HuH-7 (cell line): ENCODE data around the gene ZBTB7C.

Source experiments
- DNase-seq: peaks from one replicate; pipeline ENCODE4 v3.0.0; 2011; ENCODE audit warnings: low spot score

ZBTB7C gene

DNA sequence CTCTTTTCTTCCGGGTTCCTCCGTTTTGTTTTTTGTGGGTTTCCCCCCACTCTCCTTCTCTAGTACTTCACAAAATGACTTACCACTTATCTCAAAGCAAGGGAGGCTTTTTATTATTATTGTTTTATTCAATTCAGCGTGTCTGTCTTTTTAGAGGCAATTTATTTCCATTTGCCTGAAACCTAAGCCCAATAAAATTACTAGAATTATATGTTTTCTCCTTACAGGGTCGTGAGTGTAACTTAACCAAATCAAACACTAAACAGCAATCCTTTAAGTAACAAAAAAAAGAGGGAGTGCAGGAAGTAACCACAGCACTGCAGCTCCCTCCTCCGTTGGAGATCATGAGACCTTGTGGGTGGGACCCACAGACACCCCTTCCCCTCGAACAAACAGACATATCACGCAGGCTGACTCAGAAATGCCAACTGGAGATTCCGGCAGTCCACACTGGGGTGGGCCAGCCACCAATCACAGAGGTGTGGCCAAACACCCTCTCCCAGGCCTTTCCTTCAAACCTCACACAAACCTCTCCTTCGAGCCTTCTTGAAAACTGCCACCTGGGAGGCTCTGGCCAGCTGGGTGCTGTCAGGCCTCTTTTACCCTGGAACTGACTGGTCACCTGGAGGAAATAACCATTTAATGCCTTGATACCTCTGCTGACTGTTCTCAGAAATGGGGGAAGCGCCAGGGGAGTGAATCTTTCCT is 271.7 kb downstream of the ZBTB7C start:
- no peak for DNase-seq

GRCh38 chr18:48136827-48137373 is 272.3 kb downstream of the ZBTB7C start:
- peak; percentile 36 for DNase-seq

DNA sequence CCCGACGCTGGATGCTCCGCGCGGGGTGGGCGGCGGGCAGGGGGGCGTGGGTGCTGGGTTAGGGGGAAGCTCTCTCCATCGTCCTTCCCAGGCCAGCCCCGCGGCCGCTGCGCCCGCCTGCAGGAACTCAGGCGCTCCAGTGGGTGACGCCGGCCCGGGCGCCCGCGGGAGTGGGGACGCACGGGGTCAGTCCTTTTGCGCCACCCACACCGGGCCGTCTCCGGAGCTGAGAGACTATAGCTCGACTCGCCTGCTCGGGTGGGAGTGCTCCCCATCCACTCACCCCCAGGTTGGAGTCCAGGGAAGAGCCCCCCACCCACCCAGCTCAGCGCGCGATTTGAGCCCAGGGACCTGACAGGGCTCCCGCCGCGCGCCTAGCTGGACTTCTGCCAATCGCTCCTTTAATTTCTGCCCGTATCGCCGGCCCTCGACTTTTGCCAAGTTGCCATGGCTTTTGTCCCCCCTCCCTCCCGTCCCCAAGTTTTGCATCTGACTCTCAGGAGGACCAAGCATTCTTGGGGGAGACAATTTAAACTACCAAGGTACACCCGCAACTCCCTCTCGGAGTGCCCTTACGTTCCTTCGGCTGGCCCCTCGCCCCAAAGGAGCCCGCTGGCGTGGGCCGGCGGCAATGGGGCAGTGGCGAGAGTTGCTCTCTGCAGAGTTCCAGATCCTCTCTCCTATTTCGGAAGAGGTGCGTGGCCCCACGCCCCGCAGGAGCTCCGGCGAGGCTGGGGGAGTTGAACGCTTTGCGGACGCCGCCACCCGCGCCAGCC is 272.9 kb downstream of the ZBTB7C start:
- DNase-seq: no peak

- DNase-seq: no peak
Measured at GRCh38 chr18:48135436-48135966, 273.7 kb downstream of the ZBTB7C start.

GRCh38 chr18:48134609-48135008 is 274.6 kb downstream of the ZBTB7C start:
- DNase-seq: no peak

DNA sequence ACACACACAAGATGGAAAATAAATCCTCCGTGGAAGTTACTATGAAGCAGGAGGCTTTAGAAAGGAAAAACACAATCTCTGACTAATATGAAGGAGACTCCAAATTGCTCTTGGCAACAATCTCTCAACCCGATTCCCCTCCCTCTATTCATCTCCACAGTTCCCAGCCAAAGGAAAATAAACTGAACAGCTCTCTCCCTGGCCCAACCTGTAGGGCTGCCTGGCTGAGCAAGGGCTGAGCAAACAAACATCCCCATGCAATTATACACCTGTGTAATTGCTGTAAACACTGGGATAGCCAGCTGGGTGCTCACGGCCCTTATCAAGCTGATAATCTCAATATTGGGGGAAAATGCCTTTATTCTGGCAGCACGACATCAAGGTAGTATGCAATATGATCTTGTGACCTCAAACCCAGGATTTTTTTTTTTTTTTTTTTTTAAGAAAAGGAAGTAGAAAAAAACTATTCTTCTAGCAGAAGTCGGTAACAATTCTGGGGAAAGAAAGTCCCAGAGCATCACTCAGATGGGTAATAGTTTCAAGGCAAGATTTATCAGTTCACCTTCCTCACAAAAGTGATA is 275.4 kb downstream of the ZBTB7C start:
- no peak for DNase-seq

GRCh38 chr18:48132797-48133655 is 276.2 kb downstream of the ZBTB7C start:
- DNase-seq: no peak

DNA sequence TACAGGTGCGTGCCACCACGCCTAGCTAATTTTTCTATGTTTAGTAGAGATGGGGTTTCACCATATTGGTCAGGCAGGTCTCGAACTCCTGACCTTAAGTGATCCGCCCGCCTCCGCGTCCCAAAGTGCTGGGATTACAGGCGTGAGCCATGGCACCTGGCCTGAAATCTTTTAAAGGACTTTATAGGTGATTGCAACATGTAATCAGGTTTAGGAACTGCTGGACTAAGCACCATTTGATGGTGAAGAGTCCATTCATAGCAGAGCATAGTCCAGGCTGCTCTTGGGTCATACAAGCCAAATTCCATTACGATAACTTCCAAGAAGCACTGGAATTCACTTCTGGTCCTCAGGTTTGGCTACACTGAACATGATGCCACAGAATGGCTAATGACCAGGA is 278.1 kb downstream of the ZBTB7C start:
- DNase-seq: no peak

GRCh38 chr18:48129621-48130082 is 279.5 kb downstream of the ZBTB7C start:
- DNase-seq: no peak

GRCh38 chr18:48127606-48128005 is 281.6 kb downstream of the ZBTB7C start:
- no peak for DNase-seq

DNA sequence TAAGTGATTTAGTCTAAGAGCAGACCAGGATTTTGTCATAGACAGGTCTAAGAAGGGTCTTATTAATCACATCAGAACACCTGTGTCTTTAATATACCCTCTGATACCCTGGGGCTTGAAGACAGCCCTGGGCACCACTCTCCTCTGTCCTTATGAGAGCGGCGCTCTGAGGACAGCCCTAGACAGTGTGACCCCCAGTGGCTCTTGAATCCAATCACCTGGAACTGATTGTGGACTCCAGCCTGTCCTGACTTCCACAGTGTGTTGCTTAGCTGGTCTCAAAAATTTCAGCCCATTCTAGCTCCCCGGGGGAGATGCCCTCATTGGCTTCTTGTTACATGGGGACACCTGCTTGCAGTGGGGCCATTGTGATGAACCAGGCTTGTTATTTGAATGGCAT is 282.9 kb downstream of the ZBTB7C start:
- DNase-seq: no peak

GRCh38 chr18:48125724-48126123 is 283.5 kb downstream of the ZBTB7C start:
- no peak for DNase-seq

DNA sequence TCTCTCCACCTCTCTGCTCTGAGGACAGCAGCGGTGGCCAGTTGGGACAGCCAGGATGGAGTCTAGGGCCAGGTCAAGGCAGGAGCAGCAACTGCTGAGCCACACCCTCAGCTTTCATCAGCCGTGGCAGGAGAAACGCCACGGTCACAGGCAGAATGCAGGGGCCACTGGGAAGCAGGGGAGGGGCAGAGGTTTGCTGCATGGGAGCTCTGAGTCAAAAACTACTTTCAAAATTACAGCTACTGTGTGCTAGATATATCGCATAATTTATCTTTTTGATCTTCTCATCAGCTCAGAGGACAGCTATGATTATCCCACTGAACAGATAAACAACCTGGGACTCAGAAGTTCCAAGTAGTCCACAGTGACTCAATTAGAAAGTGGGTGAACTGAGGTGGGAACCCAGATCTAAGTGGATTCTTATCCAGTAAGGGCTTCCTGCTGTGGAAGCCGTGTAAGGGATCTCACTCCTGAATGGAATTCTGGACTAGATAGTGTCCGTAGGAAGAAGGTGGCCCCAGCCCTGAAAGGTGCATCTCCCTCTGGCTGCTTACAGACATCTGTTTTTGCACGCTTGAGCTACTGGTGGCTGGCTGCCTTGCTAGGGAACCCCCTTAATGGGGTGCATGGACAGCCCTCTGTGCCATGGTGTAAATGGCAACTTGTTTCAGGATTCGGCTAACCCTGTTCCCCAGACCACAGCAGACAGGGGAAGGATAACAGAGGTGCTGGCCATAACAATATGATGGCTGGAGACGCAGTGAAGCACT is 284.1 kb downstream of the ZBTB7C start:
- DNase-seq: no peak

GRCh38 chr18:48123941-48124340 is 285.2 kb downstream of the ZBTB7C start:
- DNase-seq: no peak

GRCh38 chr18:48123324-48123723 is 285.9 kb downstream of the ZBTB7C start:
- DNase-seq: no peak

- no peak for DNase-seq
Measured at GRCh38 chr18:48122816-48123215, 286.4 kb downstream of the ZBTB7C start.

DNA sequence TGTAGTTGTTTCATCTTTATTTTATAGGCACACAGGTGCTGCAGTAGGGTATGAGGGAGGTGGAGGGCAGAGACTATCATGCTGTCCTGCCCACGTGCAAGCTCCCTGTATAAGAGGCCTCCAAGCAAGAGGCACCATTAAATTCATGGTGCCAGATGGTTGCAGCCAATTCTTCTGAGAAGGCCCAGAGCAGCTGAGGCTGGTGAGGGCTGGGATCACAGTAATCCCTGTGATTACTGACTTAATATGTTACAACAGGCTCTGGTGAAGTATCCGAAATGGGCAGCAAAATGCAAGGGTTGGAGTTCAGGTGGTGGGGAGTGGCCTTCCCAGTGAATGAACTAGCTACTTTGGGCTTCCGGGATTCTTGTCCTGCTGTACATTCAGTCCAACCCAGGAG is 286.8 kb downstream of the ZBTB7C start:
- DNase-seq: no peak

DNA sequence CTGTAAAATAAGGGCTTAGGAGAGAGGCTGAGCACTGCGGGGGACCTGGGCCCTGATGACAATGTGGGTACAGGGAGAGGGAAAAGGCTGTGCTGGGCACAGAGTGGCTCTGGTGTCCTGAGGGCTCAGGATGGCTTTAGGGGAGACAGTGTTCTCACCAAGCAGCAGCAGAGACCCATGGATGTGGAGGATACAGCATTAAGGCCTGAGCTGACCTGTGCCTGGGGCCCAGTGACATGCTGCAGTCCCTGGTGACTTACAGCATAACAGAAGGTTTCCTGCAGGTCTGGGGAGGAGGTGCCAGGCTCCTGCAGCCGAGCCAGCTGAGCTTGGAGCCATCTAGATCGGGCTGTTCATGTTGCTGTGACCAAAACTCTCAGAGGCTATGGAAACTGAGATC is 287.4 kb downstream of the ZBTB7C start:
- DNase-seq: no peak

DNA sequence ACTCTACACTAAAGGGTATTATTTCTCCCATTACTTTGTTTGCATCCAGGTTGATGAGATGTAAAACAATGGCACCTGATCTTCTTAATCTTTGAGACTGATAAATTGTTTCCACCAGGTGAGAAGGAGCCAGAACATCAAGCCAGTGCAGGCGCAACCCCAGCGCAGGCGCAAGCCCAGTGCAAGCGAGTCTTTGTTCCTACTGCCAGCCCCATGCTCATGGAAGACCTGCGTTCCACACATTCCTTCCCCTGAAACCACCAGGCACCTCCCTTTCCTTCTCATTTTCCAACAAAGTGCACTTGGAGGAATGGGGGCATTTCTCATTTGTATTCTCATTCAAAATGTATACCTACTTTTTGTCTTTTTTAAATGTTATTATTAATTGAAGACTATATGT is 290.0 kb downstream of the ZBTB7C start:
- DNase-seq: no peak

GRCh38 chr18:48116873-48117630 is 292.1 kb downstream of the ZBTB7C start:
- no peak for DNase-seq
